ENCODE measurements around the gene IKZF2. TPM values are rescaled to one million over a fixed set of nuclear protein-coding genes. Genes with fewer than 3 reads are reported as not detected.

The IKZF2 gene
- total and polyA plus RNA-seq, 9 of the 15 experiments (the other 6 are each of a cell fraction or from before 2014, with no cell fraction given): 0.04 to 0.54 (median 0.22) TPM

DNA sequence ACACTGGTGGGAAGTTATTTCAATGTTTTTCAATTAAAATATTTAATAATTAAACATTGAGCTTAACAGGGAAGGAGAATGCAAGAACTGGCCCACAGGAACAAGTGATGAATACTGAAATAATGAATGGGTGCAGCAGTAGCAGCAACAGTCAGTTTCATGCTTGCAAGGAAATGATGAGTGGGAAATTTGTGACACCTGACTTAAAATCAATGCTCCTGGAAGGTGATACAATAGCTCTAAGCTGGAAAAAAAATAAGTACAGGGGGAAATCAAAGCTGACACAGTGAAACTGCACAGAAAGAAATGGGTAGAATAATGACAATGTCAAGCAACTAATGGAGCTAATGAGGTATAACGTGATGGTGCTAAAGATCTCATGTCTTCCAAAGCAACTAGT is 184.5 kb downstream of the IKZF2 start:
- no TSS peak for BruUV-seq (replicated peaks)
- H4K20me1 ChIP-seq (replicated peaks; ENCODE audit: control insufficient read depth, insufficient read depth, low read length): no peaks in the 10 kb centered on the region
- ATAC-seq (no peak), FAIRE-seq (no peak), DNase-seq (ENCODE audit: extremely low read depth in 1 of 4, low spot score in 3 of 4) (no peak)
- intact Hi-C loops (cut with micrococcal nuclease) (no loop called here), in situ Hi-C loops (cut with MboI) (no loop called here)
- H2AFZ ChIP-seq (ENCODE audit: low read depth, low read length): no peak overlapping the region
- H3K79me2 ChIP-seq (ENCODE audit: control insufficient read depth, insufficient read depth, low read length): no peaks in the 10 kb centered on the region
- H3K36me3 ChIP-seq (ENCODE audit: control insufficient read depth, insufficient read depth, low read length): no peaks in the 10 kb centered on the region
- no peaks in the 10 kb centered on the region for H3K27me3 ChIP-seq (ENCODE audit: control insufficient read depth in 2 of 2, insufficient read depth in 2 of 2, low read length in 2 of 2)
- H3K9ac ChIP-seq (ENCODE audit: insufficient read depth in 1 of 2, low read depth in 2 of 2, low read length in 2 of 2): no peak overlapping the region
- H3K9me3 ChIP-seq (replicated peaks; ENCODE audit: control insufficient read depth, insufficient read depth, low read depth, low read length): no peaks in the 10 kb centered on the region
- H3K4me3 ChIP-seq: no peak overlapping the region
- ChIA-PET CTCF (ENCODE audit: low intra/inter-chr PET ratio) (no interaction called here), POLR2A (no interaction called here)
- H3K4me1 ChIP-seq (replicated peaks in 1 of 2; ENCODE audit: control insufficient read depth in 2 of 2, insufficient read depth in 2 of 2, low read length in 2 of 2): no peaks in the 10 kb centered on the region
- TF ChIP-seq ZNF764 (CRISPR knock-in tag; IDR thresholded peaks at IDR 0.05; ENCODE audit: low read depth) (no peak), ZFP36 (IDR thresholded peaks at IDR 0.05; ENCODE audit: low read depth, low read length, partially characterized antibody) (no peak), SMAD1 (IDR thresholded peaks at IDR 0.05; ENCODE audit: low read depth, low read length, partially characterized antibody) (no peak), DLX4 (CRISPR knock-in tag; IDR thresholded peaks at IDR 0.05) (no peak), ZNF668 (CRISPR knock-in tag; IDR thresholded peaks at IDR 0.05) (no peak), TEAD1 (CRISPR knock-in tag; IDR thresholded peaks at IDR 0.05) (no peak), HNRNPK (IDR thresholded peaks at IDR 0.05; ENCODE audit: low read depth, low read length, poor library complexity, severe bottlenecking) (no peak), ZNF41 (CRISPR knock-in tag; conservative IDR thresholded peaks at IDR 0.05) (no peak), ZNF121 (CRISPR knock-in tag; conservative IDR thresholded peaks at IDR 0.05) (no peak), SUPT5H (IDR thresholded peaks at IDR 0.05) (no peak)
- H3K4me2 ChIP-seq (ENCODE audit: insufficient read depth, low read length): no peak overlapping the region
- H3K9me1 ChIP-seq (ENCODE audit: control insufficient read depth, insufficient read depth, low read length): no peaks in the 10 kb centered on the region
- 0% methylated on average over 1 of the region's 1 CpG for WGBS (ENCODE audit: insufficient coverage, low coverage, missing lambda C conversion rate)
- H3K27ac ChIP-seq (ENCODE audit: extremely low read depth, low read depth, low read length): no peak overlapping the region
